Karpas-422 (cell line): Measurements from ENCODE around the gene SRGAP1. TPM values are rescaled to one million over a fixed set of nuclear protein-coding genes. Genes with fewer than 3 reads are reported as not detected.

Source experiments
- DNase-seq: peaks from one replicate; pipeline ENCODE4 v3.0.0-alpha.2; 2015
- H2AFZ ChIP-seq: fragments of 200-600 bp; sonication (generic); 2 replicates; pipeline ENCODE4 v1.6.1; 2014; ENCODE audit warnings: antibody characterized with exemption, low read length, mixed read lengths
- H3K27ac ChIP-seq: fragments of 200-600 bp; sonication (generic); 2 replicates; pipeline ENCODE4 v1.5.1; 2014; ENCODE audit warnings: mild to moderate bottlenecking, low read length, moderate library complexity
- H3K27me3 ChIP-seq: fragments of 200-600 bp; sonication (generic); 2 replicates; pipeline ENCODE4 v1.6.1; 2014; ENCODE audit warnings: low read length, mixed read lengths
- H3K36me3 ChIP-seq: fragments of 200-600 bp; sonication (generic); 2 replicates; pipeline ENCODE4 v1.6.1; 2014; ENCODE audit warnings: low read length, mixed read lengths; ENCODE audit not compliant: insufficient read depth
- H3K4me1 ChIP-seq: fragments of 200-600 bp; sonication (generic); 2 replicates; pipeline ENCODE4 v1.6.1; 2014; ENCODE audit warnings: mild to moderate bottlenecking, low read length, mixed read lengths
- H3K4me2 ChIP-seq: fragments of 200-600 bp; sonication (generic); 2 replicates; pipeline ENCODE4 v1.6.1; 2014; ENCODE audit warnings: low read length, low read depth, mild to moderate bottlenecking; ENCODE audit not compliant: poor library complexity, severe bottlenecking
- H3K4me3 ChIP-seq: fragments of 200-600 bp; sonication (generic); 2 replicates; pipeline ENCODE4 v1.5.1; 2014; ENCODE audit warnings: mild to moderate bottlenecking, antibody characterized with exemption, low read length, mixed read lengths
- H3K79me2 ChIP-seq: fragments of 200-600 bp; sonication (generic); 2 replicates; pipeline ENCODE4 v1.6.1; 2014; ENCODE audit warnings: mild to moderate bottlenecking, low read length, mixed read lengths
- H3K9ac ChIP-seq: fragments of 200-600 bp; sonication (generic); 2 replicates; pipeline ENCODE4 v1.6.0; 2014; ENCODE audit warnings: low read length
- H3K9me2 ChIP-seq: fragments of 200-600 bp; sonication (generic), shearing (Covaris generic); replicated peaks from 2 replicates; pipeline ENCODE4 v1.6.0; 2014; ENCODE audit warnings: mild to moderate bottlenecking, low read length, moderate library complexity; ENCODE audit not compliant: insufficient read depth
- H3K9me3 ChIP-seq: fragments of 300-700, 200-600 bp; sonication (generic); 2 replicates; pipeline ENCODE4 v1.6.1; 2014; ENCODE audit warnings: low read length, mixed read lengths
- H4K20me1 ChIP-seq: fragments of 200-600 bp; sonication (generic); 2 replicates; pipeline ENCODE4 v1.6.1; 2014; ENCODE audit warnings: mild to moderate bottlenecking, antibody characterized with exemption, low read length, low read depth; ENCODE audit not compliant: insufficient read depth
- total RNA-seq: library from RNA; depleted of rRNA; stranded (reverse); fragments of >200 nt; shearing (Covaris generic); gene quantifications from 2 replicates; pipeline ENCODE4 v1.2.3, GENCODE V29; 2014; ENCODE audit warnings: low replicate concordance; rRNA removed

The SRGAP1 gene
- total RNA-seq = 0.14 TPM in 1 of 2 replicates, not detected in the other

GRCh38 chr12:63844391-63845341 lies at the start of gene SRGAP1:
TSS of gene SRGAP1 (plus strand) at chr12:63844700. CDS start at chr12:63844817, 117 bp downstream.
- Histone ChIP-seq H3K9me3 (no peaks in the 10 kb centered on the region), H3K4me3 (peak within 1 kb of the TSS; percentile 68), H3K79me2 (no peaks in the 10 kb centered on the region), H3K9me2 (no peaks in the 10 kb centered on the region), H3K27me3 (no peaks in the 10 kb centered on the region), H3K27ac (no peak within 1 kb of the TSS), H3K9ac (peak within 1 kb of the TSS; percentile 52), H2AFZ (peak within 1 kb of the TSS; percentile 78), H4K20me1 (no peaks in the 10 kb centered on the region), H3K36me3 (no peaks in the 10 kb centered on the region), H3K4me2 (peak within 1 kb of the TSS; percentile 77), H3K4me1 (peaks cover 14% of the 10 kb centered on the region; the same call in 1 of the 2 replicates)
- DNase-seq = no peak

DNA sequence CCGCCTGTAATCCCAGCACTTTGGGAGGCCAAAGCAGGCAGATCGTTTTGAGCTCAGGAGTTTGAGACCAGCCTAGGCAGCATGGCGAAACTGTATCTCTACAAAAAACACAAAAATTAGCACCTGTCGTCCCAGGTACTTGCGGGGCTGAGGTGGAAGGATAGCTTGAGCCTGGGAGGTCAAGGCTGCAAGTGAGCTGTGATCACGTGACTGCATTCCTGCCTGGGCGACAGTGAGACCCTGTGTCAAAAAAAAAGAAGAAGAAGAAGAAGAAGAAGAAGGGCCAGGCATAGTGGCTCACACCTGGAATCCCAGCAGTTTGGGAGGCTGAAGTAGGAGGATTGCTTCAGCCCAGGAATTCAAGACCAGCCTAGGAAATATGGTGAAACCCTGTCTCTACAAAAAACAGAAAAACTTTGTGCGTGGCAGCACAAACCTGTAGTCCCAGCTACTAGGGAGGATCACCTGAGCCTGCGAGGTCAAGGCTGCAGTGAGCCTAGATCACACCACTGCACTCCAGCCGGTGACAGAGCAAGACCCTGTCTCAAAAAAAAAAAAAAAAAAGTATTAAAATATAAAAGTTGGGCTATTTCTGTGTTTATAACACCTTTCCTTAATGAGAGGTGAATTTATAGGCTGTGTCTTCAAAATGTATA lies 49.3 kb upstream of the SRGAP1 start:
- Histone ChIP-seq H3K4me2 (no peak overlapping the region), H4K20me1 (no peaks in the 10 kb centered on the region), H3K9ac (no peak overlapping the region), H3K79me2 (no peaks in the 10 kb centered on the region), H2AFZ (no peak overlapping the region), H3K27ac (no peak overlapping the region), H3K36me3 (peaks cover 9% of the 10 kb centered on the region; the same call in 1 of the 2 replicates), H3K4me3 (no peak overlapping the region), H3K9me2 (no peaks in the 10 kb centered on the region), H3K4me1 (peaks cover 7% of the 10 kb centered on the region), H3K27me3 (no peaks in the 10 kb centered on the region), H3K9me3 (no peaks in the 10 kb centered on the region)
- no peak for DNase-seq

GRCh38 chr12:63795944-63796343 lies 48.6 kb upstream of the SRGAP1 start:
- Histone ChIP-seq H3K36me3 (peaks cover 7% of the 10 kb centered on the region; the same call in 1 of the 2 replicates), H2AFZ (no peak overlapping the region), H3K27me3 (no peaks in the 10 kb centered on the region), H3K9me2 (no peaks in the 10 kb centered on the region), H3K4me3 (no peak overlapping the region), H3K4me1 (peaks cover 7% of the 10 kb centered on the region), H4K20me1 (no peaks in the 10 kb centered on the region), H3K4me2 (no peak overlapping the region), H3K27ac (no peak overlapping the region), H3K9me3 (no peaks in the 10 kb centered on the region), H3K79me2 (no peaks in the 10 kb centered on the region), H3K9ac (no peak overlapping the region)
- DNase-seq = no peak

- Histone ChIP-seq H3K27ac (no peak overlapping the region), H3K9me3 (no peaks in the 10 kb centered on the region), H3K27me3 (no peaks in the 10 kb centered on the region), H4K20me1 (no peaks in the 10 kb centered on the region), H3K4me1 (peaks cover 7% of the 10 kb centered on the region), H3K4me3 (no peak overlapping the region), H3K9ac (no peak overlapping the region), H3K79me2 (no peaks in the 10 kb centered on the region), H2AFZ (no peak overlapping the region), H3K9me2 (no peaks in the 10 kb centered on the region), H3K4me2 (no peak overlapping the region), H3K36me3 (peaks cover 3% of the 10 kb centered on the region; the same call in 1 of the 2 replicates)
- DNase-seq = peak; percentile 72
Observed at GRCh38 chr12:63802012-63802608, 42.4 kb upstream of the SRGAP1 start.

GRCh38 chr12:63804746-63805145 lies 39.8 kb upstream of the SRGAP1 start:
- Histone ChIP-seq H3K9ac (no peak overlapping the region), H3K27me3 (no peaks in the 10 kb centered on the region), H3K4me1 (no peaks in the 10 kb centered on the region), H3K27ac (no peak overlapping the region), H3K9me2 (no peaks in the 10 kb centered on the region), H3K9me3 (no peaks in the 10 kb centered on the region), H3K4me3 (no peak overlapping the region), H3K4me2 (no peak overlapping the region), H4K20me1 (no peaks in the 10 kb centered on the region), H3K36me3 (peaks cover 8% of the 10 kb centered on the region), H2AFZ (no peak overlapping the region), H3K79me2 (no peaks in the 10 kb centered on the region)
- no peak for DNase-seq

DNA sequence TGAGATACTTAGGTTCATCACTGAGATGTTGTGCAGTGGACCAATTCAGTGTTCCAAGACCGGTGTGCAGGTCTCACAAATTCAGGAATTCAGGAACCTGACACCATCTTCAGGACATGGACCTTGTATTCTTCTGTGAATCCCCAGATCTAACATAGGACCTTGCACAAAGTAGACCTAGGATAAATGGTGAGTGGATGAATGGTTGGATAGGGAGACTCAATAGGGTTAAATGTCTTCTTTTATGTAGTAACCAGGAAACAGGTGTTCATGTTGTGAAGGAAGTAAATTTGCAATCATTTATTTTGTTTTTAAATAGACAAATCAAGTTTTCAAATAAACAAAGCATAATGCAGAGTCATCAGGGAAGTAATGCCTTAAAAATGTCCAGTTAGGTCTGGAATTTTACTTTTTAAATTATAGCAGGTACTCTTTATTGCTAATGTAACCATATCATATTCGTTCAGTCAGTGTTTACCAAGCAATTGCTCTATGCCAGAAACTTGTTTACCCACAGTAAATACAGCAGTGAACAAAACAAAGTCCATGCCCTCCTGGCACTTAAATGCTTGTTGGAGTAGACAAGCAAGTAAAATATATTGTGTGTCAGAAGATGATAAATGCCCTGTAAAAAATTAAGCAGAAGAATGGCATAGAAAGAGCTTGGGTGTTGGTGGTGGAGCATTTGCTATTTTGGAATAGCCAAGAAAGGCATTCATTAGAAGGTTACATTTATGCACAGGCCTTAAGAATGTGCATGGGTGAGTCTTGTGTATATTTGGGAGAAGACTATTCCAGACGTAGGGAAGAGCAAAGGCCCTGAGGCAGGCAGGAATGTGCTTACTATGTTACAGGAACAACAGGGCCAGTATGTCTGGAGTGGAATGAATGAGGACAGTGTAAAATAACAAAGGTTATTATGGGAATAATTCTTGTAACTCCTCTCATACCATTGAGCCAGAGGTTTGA lies 38.5 kb upstream of the SRGAP1 start:
- no peaks in the 10 kb centered on the region for H3K9me2 ChIP-seq
- H3K27ac ChIP-seq = no peak overlapping the region
- no peaks in the 10 kb centered on the region for H3K79me2 ChIP-seq
- no peak overlapping the region for H3K4me3 ChIP-seq
- peaks cover 8% of the 10 kb centered on the region for H3K36me3 ChIP-seq
- no peak overlapping the region for H3K9ac ChIP-seq
- no peak for DNase-seq
- no peaks in the 10 kb centered on the region for H4K20me1 ChIP-seq
- H3K4me2 ChIP-seq = no peak overlapping the region
- no peaks in the 10 kb centered on the region for H3K27me3 ChIP-seq
- no peak overlapping the region for H2AFZ ChIP-seq
- no peaks in the 10 kb centered on the region for H3K9me3 ChIP-seq
- H3K4me1 ChIP-seq = no peaks in the 10 kb centered on the region

DNA sequence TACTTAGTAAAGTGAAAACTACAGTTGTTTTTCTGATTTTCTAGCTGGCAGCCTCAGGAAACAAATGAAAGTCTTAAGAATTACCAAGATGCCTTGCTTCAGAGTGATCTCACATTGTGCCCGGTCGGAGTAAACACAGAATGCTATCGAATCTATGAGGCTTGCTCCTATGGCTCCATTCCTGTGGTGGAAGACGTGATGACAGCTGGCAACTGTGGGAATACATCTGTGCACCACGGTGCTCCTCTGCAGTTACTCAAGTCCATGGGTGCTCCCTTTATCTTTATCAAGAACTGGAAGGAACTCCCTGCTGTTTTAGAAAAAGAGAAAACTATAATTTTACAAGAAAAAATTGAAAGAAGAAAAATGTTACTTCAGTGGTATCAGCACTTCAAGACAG lies 35.9 kb upstream of the SRGAP1 start:
- no peak for DNase-seq
- no peak overlapping the region for H3K4me3 ChIP-seq
- no peaks in the 10 kb centered on the region for H3K9me3 ChIP-seq
- no peaks in the 10 kb centered on the region for H4K20me1 ChIP-seq
- no peak overlapping the region for H3K9ac ChIP-seq
- no peak overlapping the region for H3K27ac ChIP-seq
- H3K9me2 ChIP-seq = no peaks in the 10 kb centered on the region
- H3K4me2 ChIP-seq = no peak overlapping the region
- peaks cover 8% of the 10 kb centered on the region for H3K36me3 ChIP-seq
- no peaks in the 10 kb centered on the region for H3K79me2 ChIP-seq
- no peak overlapping the region for H2AFZ ChIP-seq
- no peaks in the 10 kb centered on the region for H3K27me3 ChIP-seq
- H3K4me1 ChIP-seq = no peaks in the 10 kb centered on the region
